Thyroid gland (tissue), 4 donors: Measurements from ENCODE around the gene MIDN. TPM values are rescaled to one million over a fixed set of nuclear protein-coding genes. Genes with fewer than 3 reads are reported as not detected.
"Not testable (repeated sequence)": the region's sequence is repeated elsewhere in the genome, so short reads cannot be mapped to it uniquely, and the experiment has no call there.

ENCODE experiments used
- DNase-seq, 2 donors: peaks; one replicate each; pipeline ENCODE4 v3.0.0-alpha.2; 2019
- H3K27ac ChIP-seq, 3 donors: fragments of 200-600 bp; sonication (generic); 1 replicate in 2 of 3; 2 replicates in 1 of 3; pipeline ENCODE4 v1.5.1; 2016 to 2019; ENCODE audit warnings: mild to moderate bottlenecking in 1 of 3, moderate library complexity in 1 of 3
- H3K27me3 ChIP-seq: fragments of 200-600 bp; sonication (generic); one replicate; pipeline ENCODE4 v1.5.1; 2019
- H3K36me3 ChIP-seq, 2 donors: fragments of 200-600 bp; sonication (generic); one replicate each; pipeline ENCODE4 v1.5.1; 2016 to 2019
- H3K4me1 ChIP-seq, 2 donors: fragments of 200-600 bp; sonication (generic); one replicate each; pipeline ENCODE4 v1.5.1; 2017 to 2019
- H3K4me3 ChIP-seq, 3 donors: fragments of 200-600 bp; sonication (generic); replicated peaks in 1 of 3; 1 replicate in 2 of 3; 2 replicates in 1 of 3; pipeline ENCODE4 v1.5.1; 2016; ENCODE audit warnings: mild to moderate bottlenecking in 1 of 3
- H3K9me3 ChIP-seq: fragments of 200-600 bp; sonication (generic); one replicate; pipeline ENCODE4 v1.5.1; 2017
- POLR2A ChIP-seq, 2 donors: fragments of 450-650 bp; IDR thresholded peaks; one replicate each; pipeline ENCODE4 v1.6.1; 2017; ENCODE audit warnings: antibody characterized with exemption in 2 of 2, mild to moderate bottlenecking in 2 of 2, moderate library complexity in 1 of 2
- WGBS, 2 donors: methylation state at CpG; one replicate each; pipeline ENCODE4 v1.1.5; 2017; 5-methylcytosine and 5-hydroxymethylcytosine counted together
- intact Hi-C: fragments of 100-400 bp; cut with DNase I; formaldehyde crosslinking; loops from one replicate; pipeline ENCODE4 v1.15.1; 2023
- total RNA-seq, 4 donors: library from RNA; depleted of rRNA; stranded (reverse); fragments of >200 nt; gene quantifications; one replicate each; pipeline ENCODE4 v1.2.3, GENCODE V29; 2016
- TF ChIP-seq, protein P1 (sequence below), 6 experiments: fragments of 200-600 bp in 3 of 6; fragments of 450-650 bp in 3 of 6; sonication (generic) in 3 of 6; IDR thresholded peaks; one replicate each; pipeline ENCODE4 v1.5.1; 2016 to 2019; ENCODE audit warnings: antibody characterized with exemption in 6 of 6, mild to moderate bottlenecking in 2 of 6, inconsistent platforms in 1 of 6, moderate library complexity in 1 of 6

Gene MIDN
- total RNA-seq, 4 donors from 2014 or later: 16.2 to 89.2 (median 17.9) TPM

DNA sequence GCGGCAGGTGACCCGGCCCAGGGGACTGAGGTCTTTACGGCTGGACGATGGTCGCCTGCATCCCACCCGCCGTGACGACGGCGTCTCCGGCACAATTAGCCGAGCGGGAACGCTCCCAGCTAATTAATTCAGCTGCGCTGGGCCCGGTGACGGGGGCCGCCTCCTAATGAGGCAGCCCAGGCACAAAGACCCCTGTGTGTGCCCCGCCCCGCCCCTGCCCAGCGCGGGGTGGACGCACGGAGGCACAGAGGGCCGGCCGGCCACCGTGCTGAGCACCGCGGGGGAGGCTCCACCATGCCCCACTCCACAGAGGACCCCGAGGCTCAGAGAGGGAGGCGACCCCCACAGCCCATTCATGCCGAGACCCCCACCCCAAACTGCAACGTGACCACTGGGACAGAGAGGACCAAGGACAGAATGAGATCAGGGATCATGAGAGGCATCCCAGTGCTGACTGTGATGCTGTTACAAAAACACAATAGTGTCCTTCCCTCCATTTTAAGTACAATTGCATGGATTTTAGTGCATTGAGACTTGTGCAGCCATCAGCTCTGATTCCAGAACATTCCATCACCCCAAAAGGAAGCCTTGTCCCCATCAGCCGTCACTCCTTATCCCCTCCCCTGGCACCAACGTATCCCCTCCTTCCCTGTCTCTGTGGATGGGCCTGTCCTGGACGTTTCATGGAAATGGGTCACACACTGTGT lies 54.3 kb downstream of the MIDN start:
- Histone ChIP-seq H3K27me3 (no peaks in the 10 kb centered on the region), H3K36me3 (no peaks in the 10 kb centered on the region), H3K9me3 (no peaks in the 10 kb centered on the region), H3K4me3 (no peak overlapping the region), H3K4me1 (no peaks in the 10 kb centered on the region), H3K27ac (no peak overlapping the region)
- no peak for TF ChIP-seq POLR2A (IDR thresholded peaks at IDR 0.05)
- TF ChIP-seq, protein P1, sequence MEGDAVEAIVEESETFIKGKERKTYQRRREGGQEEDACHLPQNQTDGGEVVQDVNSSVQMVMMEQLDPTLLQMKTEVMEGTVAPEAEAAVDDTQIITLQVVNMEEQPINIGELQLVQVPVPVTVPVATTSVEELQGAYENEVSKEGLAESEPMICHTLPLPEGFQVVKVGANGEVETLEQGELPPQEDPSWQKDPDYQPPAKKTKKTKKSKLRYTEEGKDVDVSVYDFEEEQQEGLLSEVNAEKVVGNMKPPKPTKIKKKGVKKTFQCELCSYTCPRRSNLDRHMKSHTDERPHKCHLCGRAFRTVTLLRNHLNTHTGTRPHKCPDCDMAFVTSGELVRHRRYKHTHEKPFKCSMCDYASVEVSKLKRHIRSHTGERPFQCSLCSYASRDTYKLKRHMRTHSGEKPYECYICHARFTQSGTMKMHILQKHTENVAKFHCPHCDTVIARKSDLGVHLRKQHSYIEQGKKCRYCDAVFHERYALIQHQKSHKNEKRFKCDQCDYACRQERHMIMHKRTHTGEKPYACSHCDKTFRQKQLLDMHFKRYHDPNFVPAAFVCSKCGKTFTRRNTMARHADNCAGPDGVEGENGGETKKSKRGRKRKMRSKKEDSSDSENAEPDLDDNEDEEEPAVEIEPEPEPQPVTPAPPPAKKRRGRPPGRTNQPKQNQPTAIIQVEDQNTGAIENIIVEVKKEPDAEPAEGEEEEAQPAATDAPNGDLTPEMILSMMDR (IDR thresholded peaks at IDR 0.05): no peak
- WGBS, 2 donors: 70 to 71% methylated on average over 8 to 24 of the region's 36 CpGs
- no peak for DNase-seq
- intact Hi-C loops: no loop called here

DNA sequence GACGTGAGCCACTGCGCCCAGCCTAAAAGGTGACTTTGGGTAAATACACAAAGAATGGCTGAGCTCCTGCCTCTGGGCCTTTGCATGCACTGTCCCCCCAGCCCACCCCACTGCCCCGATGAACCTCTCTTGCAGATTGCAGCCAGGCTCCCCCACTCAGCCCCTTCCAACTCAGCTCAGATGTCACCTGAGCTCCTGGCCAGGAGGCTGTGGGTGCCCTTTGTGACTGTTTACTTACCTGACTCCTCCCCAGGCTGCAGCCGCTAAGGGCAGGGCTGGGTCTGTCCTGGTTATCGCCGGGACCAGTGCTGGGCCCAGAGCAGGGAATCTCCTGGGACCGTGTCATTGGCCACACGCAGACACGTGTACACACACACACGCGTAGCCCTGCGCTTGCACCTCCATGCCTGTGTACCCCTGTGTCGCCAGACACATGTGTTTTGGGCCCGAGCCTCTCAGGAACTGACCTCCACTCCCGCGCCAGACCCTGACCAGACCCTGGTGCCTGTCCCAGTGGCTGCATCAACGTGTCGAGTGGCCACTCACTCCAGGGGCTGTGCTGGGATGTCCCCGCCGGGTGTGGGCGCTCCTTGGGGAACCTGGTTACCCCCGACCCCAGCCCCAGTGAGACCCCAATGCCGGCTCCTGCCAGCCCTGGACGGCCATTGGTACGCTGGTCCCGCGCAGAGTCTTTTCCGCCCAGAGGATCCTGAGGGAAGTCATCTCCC lies 56.0 kb downstream of the MIDN start:
- 85 to 92% methylated on average over 15 to 17 of the region's 28 CpGs for WGBS, 2 donors
- no peak for TF ChIP-seq POLR2A (IDR thresholded peaks at IDR 0.05)
- TF ChIP-seq, protein P1 (IDR thresholded peaks at IDR 0.05): no peak
- Histone ChIP-seq H3K4me3 (no peak overlapping the region), H3K27ac (no peak overlapping the region), H3K9me3 (no peaks in the 10 kb centered on the region), H3K27me3 (no peaks in the 10 kb centered on the region), H3K36me3 (no peaks in the 10 kb centered on the region), H3K4me1 (no peaks in the 10 kb centered on the region)
- intact Hi-C loops: no loop called here
- no peak for DNase-seq

DNA sequence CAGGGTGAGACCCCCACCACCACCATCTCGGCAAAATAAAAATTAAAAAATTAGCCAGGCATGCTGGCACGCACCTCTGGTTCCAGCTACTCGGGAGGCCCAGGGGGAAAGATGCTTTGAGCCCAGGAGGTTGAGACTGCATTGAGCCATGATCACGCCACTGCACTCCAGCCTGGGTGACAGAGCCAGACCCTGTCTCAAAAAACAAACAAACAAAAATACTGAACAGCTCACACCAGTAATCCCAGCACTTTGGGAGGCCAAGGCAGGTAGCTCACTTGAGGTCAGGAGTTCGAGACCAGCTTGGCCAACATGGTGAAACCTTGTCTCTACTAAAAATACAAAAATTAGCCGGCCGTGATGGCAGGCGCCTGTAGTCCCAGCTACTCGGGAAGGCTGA lies 57.0 kb downstream of the MIDN start:
- H3K4me1 ChIP-seq, intact Hi-C loops, H3K4me3 ChIP-seq, DNase-seq, H3K9me3 ChIP-seq, H3K27ac ChIP-seq, H3K27me3 ChIP-seq, H3K36me3 ChIP-seq: not testable (repeated sequence)
- 70 to 74% methylated on average over 9 of the region's 9 CpGs for WGBS, 2 donors

DNA sequence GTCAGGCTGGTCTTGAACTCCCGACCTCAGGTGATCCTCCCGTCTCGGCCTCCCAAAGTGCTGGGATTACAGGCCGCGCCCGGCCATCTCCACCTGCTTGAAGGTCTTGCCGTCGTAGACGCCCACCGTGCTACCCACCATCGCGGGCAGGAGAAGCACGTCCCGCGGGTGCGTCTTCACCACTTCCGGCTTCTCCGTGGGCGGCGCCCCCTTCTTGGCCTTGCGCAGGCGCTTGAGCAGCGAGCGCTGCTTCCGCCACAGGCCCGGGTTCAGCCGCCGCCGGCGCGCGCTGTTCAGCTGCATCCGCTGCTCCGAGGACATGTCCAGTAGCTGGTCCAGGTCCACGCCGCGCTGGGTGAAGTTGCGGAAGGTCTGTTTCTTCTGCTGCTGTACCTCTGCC lies 58.9 kb downstream of the MIDN start:
- H3K27ac ChIP-seq: no peak overlapping the region
- intact Hi-C loops: no loop called here
- 95 to 97% methylated on average over 32 to 35 of the region's 38 CpGs for WGBS, 2 donors
- DNase-seq: no peak
- no peaks in the 10 kb centered on the region for H3K36me3 ChIP-seq
- no peak overlapping the region for H3K4me3 ChIP-seq
- TF ChIP-seq, protein P1 (IDR thresholded peaks at IDR 0.05): no peak
- TF ChIP-seq POLR2A (IDR thresholded peaks at IDR 0.05): no peak
- no peaks in the 10 kb centered on the region for H3K27me3 ChIP-seq
- H3K9me3 ChIP-seq: no peaks in the 10 kb centered on the region
- peaks cover 0 to under 1% of the 10 kb centered on the region in 2 donors for H3K4me1 ChIP-seq

DNA sequence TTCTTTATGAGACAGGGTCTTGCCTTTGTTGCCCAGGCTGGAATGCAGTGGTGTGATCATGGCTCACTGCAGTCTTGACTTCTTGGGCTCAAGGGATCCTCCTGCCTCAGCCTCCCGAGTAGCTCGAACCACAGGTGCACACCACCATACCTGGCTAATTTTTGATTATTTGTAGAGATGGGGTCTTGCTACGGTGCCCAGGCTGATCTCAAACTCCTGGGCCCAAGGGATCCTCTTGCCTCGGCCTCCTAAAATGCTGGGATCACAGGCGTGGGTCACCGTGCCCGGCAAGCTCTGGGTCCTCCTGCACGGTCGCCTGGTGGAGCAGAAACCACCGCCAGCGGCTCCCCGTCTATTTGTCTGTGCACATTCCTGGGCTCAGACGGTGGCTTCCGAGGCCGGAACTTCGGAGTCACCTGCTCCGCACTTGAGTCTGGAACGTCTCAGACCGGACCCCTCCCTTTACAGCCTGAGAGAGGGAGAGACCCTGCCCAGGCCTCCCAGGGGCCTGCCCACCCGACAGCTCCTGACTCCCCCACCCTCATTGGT lies 59.4 kb downstream of the MIDN start:
- H3K36me3 ChIP-seq: no peaks in the 10 kb centered on the region
- intact Hi-C loops: no loop called here
- no peaks in the 10 kb centered on the region for H3K9me3 ChIP-seq
- 90 to 93% methylated on average over 3 to 15 of the region's 20 CpGs for WGBS, 2 donors
- TF ChIP-seq, protein P1 (IDR thresholded peaks at IDR 0.05): no peak
- no peak for TF ChIP-seq POLR2A (IDR thresholded peaks at IDR 0.05)
- no peak for DNase-seq
- no peak overlapping the region for H3K4me3 ChIP-seq
- no peaks in the 10 kb centered on the region for H3K27me3 ChIP-seq
- H3K4me1 ChIP-seq: peaks cover 0 to 5% of the 10 kb centered on the region in 2 donors
- no peak overlapping the region for H3K27ac ChIP-seq
